GM18861 (cell line): ENCODE measurements around the gene PCSK6.

Source experiments
- ATAC-seq: cut with Tn5 transposase; IDR thresholded peaks from one replicate; pipeline ENCODE4 v1.9.1; 2021; ENCODE audit not compliant: unreplicated experiment

The PCSK6 gene

DNA sequence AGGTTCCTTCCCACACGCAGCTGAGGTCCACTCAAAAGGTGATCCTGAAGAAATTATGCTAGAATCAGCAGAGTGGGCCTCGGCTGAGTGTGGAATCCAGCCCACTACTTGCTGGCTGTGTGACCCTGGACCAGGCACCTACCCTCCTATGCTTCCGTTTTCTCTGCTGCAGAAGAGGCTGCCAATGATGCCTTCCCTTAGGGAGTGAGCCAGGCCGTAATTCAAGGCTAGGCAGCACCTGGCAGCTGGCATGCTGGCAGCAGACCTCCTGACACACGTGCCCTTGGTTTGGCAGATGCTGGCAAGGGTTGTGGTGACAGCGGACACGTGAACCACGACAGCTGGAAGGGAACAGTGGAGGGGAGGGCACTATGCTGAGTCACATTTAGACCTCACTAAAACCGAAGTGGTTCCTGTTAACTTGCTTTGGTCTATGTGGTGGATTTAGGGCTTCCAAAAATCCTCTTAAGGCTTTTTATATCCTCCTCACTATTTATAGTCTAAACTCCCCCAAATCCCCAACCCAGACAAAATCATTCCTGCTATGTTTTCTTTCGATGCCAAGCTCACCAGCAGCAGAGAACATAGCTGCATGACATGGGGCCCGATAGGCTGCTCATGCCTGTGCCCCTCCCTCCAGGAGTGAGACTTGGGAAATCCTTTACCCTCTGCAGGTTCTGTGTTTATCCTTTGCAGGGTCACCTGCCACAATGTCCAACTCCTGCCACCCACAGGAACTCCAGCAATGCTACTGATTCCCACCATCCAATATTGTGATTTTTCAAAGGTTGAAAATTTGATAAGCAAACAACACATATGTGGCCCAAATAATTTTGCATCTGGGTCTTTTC lies 10.6 kb upstream of the PCSK6 start:
- ATAC-seq: peak; percentile 87

DNA sequence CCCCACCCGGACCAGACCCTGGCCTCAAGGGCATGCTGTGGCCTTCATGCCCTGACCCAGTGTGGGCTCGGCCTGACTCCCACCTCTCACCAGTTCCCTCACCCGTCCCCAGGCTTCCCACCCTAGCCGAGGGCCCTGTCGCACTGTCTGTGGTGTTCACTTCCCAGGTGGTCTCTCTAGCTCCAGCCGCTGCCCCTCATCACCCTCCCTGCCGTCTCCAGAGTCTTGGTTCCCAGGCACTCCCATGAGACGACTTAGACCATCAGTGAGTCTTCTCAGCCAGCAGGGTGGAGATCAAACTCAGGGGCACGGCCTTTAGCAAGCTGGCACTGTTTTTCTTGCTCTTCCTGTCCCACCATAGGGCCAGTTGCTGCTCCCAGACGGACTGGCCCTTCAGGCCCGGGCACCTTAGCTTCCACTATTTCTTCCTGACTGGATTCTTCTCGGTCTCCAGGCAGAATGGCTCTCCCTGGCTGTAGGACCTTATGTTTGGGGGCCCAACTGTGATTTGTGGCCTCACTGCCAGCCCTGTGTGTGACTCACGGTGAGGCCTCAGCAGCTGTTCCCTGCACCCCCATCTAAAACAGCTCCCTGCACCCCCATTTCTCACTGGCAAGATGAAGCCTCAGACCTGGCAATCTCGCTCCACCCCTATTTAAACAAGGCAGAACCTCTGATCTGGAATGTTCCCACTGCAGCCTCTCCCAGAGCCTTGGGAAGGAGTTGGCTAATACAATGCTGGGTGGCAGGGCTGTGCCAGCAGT lies 9.4 kb upstream of the PCSK6 start:
- ATAC-seq: no peak

DNA sequence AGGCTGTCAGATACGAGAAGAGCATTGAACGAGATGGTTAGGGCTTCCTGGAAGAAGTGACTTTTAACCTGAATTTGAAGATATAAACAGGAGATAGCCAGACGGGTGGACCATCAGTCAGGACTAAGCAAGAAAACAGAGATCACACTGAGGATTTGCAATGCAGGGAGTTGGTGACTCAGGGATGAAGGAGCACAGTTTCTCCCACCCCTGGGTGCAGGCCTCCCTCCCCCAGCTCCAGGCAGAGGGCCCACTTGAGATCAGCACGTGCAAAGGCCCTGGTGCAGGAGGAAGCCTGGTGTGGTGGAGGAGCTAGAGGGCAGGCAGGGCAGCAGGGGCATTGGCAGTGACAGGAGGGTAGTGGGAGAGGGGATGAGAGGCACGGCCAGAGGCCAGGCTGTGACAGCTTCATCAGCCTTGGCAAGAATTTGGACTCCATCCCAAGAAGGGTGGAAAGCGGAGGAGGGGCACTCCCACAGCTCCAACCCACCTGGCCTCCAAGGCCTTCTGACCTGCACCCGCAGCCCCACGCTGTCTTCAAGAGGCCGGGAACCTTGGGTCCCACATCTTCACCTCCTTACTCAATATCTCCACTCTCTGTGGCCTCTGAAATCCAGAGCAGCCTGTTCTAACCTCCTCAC lies 8.7 kb upstream of the PCSK6 start:
- ATAC-seq: no peak

DNA sequence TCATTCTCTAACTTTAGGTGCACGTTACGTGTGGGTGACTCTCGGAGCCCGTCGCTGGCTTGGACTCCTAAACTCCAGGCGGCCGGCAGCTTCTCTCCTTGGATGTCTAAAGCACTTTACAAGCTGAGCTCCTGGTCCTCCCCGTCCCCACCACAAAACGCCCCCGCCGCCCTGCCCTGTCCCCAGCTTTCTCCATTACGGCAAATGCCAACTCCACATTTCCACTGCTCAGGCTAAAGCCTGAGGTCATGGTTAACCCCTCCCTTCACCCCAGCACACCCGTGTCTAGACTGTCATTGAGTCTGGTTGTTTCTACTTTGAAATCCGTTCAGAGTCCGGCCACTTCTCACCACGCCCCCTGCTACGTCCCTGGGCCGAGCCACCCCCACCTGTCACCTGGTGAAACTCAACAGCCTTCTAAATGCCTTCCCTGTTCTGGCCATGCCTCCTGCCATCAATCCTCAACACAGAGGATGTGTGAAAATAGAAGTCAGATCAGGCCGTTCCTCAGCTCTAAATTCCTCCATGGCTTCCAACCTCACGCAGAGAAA lies 8.1 kb upstream of the PCSK6 start:
- no peak for ATAC-seq

DNA sequence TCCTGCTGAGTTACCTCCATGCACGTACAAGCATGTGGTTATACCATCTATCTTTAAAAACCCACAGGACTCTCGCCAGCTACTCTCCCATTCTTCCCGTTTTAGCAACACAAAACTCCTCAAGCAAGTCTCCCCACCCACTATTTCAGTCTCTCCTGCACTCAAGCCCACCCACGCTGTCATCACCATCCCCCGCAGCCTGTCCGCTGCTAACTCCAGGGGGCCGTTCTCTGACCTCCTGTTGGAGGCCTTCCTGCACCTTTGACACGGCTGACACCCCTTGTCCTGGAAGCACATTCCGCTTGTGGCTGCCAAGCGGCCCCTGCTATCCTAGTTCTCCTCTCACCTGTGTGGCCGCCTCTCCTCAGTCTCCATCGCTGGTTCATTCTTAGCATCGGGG lies 7.5 kb upstream of the PCSK6 start:
- ATAC-seq: no peak

DNA sequence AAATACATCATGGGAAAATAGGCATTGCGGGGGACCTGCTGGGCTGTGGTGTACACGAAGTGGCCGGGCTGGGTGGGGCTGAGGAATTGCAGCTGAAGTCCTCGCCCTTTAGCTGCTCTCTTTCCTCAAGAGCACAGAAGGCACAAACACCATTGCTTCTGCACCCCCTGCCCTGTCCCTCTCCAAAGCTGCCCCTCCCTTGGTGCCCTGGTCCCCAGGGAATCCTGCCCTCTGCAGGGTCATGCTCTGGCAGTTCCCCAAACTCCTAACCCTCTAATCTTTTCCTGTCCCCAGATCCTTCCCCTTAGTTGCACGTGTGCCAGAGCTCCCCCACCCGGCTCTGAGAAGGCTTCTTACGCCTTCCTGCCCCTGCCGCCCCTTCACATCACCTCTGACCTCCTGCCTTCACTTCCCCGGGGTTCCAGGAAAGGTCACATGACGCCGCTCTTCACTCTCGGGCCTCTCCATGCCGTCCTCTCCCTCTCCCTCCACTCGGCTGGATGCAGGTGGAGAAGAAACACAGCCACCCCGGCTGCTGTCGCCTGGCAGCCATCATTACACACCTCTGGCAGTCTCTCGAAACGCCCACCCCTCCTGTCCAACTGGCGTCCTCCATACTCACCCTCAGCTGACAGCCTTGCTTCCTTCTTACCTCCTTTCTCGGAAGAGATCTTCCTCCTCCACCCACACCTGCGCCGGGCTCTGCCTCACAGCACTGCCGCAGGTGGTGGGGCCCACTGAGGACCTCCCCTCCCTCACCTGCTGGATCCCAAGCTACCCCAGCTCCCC lies 6.9 kb upstream of the PCSK6 start:
- no peak for ATAC-seq

DNA sequence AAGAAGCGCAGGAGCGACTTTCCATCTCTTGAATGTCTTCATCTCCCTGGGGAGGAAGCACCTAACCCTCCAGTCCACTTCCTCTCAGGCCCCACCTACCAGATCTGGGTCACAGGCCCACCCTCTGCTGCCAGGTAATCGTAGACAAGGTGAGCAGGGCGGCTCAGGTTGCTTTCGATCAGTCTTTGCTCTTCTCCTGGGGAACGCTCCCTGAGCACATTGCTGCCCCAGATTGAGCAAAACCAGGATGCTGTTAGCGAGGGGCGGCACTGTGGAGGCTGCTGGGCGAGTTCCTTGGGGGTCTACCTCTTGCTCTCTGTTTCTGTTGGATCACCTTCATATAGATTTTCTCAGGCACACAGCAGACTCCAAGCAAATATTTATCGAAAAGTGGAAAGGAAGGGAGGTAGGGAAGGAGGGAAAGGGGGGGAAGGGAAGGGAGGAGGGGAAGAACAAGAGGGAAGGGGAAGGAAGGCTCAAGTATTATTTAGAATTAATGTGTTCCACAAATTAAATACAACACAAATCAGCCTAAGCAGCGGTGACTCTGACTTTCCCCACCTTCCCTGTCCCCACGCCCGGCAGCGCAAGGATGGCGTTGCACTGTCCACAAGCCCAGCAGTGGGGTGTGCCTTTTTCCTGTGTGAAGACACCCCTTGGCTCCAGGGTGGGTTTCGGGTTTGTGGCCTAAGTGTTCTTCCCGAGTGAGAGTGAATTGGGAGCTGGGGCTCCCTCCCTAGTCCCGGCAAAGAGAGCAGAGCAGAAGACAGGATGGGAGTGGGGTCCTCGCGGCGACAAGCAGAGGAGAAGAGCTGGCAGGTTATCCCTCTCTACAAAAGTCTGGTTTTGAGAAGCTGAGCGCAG lies 6.1 kb upstream of the PCSK6 start:
- ATAC-seq: no peak

DNA sequence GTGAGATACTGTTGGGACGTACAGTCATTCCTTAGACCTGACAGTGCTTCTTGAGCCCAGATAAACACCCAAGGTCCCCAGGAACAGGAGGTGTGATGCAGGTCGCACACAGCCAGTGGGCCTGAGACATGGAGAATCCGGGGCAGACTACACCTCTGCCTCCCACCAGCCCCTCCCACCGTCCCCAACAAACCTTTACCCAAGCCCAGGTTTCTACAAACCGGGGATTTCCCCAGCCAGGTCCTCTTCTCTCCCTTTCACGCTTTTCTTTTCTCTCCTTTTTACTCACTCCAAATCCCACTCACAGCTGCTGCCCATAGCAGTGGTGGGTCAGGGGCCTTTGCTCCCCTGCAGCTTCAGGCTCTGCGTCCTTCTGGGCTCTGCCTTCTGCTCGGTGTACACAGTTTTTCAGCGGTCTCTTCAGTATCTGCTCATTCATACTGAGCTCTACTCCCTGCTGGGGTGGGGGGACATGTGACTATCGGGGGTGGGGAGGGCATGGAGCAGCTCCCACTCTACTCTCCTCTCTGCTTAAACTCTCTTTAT lies 4.8 kb upstream of the PCSK6 start:
- ATAC-seq: no peak

DNA sequence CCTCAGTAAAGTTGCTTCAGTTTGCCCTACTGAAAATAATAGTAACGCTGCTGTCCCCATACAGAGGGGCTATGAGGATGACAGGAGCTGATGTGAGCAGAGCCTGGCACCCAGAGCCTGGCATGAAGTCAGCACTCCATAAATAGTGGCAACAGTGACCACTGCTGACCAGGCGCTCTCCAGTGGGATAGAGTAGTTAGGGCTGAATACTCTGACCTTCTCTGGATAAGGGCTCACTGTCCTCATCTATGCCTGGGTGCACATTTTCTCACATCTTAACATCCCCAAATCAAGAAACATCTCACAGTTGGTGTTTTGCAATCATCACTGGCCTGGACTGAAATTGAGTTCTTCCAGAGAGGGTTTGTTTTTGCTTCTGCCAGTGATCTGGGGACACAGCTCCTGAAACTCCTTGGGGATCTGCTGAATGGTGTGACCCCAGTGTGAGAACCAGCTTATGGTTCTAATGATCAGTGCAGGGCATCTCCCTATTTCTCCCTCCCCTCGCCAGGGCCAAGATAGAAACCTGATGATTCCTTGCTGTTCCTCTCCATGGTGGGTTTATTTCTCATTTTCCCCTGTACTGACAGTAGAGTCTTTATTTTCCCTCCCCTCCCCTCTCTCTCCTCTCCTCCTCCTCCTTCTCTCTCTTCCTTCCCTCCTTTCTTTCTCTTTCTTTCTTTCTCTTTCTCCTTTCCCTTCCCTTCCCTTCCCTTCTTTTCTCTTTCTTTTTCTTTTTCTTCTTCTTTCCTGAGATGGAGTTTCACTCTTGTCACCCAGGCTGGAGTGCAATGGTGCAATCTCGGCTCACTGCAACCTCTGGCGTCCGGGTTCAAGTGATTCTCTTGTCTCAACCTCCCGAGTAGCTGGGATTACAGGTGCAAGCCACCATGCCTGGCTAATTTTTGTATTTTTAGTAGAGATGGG lies 3.5 kb upstream of the PCSK6 start:
- no peak for ATAC-seq

DNA sequence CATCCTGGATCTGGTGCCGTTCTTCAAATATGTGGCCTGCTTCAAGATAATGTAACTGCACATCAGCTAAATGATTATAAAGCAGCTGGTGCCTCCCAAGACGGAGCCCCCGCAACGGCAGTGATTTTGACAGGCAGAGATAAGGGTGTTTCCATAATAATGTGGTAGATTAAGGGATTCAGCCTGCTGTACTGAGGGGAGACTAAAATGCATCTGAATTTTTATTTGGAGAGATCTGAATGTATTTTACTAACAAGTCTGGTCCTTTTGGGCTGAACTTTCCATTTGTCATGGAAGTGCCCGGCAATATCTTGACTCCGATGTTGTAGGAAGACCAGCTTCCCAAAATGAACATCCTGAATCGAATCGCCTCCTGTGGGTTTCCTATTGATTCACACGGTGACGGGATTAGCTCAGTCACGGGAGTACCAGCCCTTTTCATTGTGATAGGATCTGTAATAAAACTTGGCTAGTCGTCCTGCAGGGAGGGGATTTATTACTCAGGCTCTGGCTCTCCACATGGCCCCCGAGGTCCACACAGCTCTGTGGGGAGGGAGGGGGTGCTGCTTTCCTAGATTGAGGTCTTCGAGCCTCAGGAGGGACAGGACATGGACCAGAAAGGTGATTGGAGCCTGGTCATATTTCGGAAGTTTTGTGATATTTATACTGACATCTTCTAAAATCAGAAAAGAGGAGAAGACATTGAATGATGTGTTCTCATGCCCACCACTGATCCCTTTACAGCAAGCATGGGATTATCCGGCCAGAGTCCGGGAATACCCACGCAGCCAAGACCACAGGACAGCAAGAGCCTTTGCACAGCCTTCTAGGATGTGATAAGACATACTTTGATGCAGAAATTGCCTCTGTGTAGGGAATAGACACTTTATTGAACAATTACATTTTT lies 2.5 kb upstream of the PCSK6 start:
- ATAC-seq: no peak

DNA sequence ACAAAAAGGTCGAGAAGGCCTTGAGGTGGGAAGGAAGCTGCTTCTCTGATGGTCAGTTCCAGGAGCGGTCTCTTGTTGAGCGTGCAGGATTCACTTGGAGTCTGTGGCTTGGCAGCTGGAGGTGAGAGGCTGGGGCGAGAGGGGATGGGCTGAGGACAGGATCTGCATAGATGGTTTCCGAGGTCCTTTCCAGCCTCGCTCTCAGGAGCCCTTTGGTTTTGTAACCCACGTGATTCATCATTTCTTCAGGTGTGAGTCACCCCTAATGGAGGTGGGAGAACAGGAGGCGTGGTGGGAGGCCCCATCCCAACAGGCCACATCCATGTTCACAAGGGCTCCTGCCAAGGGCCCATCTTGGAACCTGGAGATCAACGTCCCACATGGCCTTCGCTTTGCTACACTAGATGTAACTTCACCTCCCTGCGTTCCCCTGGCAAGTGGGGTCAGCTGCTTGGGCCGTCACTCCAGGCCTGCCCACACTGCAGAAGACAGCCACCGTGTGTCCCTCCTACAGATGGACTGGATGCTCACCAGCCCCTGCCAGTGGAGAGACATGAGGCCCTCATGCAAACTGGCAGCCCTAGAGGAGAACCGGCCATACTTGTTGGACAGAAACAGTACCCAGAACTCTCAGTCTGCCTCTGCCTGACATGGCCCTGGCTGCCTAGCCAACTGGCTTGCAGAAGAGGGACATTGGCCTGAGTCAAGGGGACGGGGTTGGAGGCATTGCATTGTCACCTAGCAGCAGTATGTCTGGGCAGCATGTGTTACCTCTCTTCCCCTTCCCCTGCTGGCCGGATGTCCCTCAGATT lies 1.6 kb upstream of the PCSK6 start:
- no peak for ATAC-seq

DNA sequence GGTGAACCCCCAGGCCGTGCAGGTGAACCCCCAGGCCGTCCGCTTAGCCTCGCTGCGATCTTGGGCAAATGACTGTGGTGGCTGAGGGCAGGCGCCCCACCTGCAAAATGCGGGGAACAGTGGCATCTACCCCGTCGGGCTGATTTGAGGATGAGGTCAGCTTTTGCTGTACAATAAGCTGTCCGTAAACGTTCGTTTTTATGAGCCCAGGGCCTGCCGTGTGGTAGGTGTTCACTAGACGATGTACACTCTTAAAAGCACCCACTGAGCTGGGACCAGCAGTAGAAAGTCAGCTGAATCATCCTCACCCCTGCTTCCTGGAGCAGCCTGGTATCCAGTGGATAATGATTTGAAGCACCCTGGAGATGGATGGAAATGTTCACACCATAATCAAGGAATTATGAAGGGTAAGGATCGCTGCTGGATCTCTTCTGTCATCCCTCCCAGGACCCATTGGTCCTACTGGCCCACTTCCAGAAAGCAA lies 943 bp upstream of the PCSK6 start:
- ATAC-seq: no peak

DNA sequence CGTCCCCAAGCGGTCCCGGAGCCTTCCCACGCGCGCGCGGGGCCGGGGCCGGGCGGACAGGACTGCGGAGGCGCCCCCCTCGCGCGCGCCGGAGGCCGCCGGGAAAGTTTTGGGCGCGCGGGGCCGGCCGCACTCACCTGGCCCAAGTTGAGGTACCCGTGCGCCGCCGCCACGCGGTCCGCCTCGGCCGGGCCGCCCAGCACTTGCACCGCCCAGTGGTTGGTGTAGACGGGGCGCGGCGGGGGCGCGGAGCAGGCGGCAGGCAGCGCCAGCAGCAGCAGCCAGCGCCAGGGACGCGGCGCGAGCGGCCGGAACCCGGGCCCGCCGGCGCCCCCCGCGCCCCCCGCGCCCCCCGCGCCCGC lies 289 bp downstream of the PCSK6 start:
- ATAC-seq: no peak

DNA sequence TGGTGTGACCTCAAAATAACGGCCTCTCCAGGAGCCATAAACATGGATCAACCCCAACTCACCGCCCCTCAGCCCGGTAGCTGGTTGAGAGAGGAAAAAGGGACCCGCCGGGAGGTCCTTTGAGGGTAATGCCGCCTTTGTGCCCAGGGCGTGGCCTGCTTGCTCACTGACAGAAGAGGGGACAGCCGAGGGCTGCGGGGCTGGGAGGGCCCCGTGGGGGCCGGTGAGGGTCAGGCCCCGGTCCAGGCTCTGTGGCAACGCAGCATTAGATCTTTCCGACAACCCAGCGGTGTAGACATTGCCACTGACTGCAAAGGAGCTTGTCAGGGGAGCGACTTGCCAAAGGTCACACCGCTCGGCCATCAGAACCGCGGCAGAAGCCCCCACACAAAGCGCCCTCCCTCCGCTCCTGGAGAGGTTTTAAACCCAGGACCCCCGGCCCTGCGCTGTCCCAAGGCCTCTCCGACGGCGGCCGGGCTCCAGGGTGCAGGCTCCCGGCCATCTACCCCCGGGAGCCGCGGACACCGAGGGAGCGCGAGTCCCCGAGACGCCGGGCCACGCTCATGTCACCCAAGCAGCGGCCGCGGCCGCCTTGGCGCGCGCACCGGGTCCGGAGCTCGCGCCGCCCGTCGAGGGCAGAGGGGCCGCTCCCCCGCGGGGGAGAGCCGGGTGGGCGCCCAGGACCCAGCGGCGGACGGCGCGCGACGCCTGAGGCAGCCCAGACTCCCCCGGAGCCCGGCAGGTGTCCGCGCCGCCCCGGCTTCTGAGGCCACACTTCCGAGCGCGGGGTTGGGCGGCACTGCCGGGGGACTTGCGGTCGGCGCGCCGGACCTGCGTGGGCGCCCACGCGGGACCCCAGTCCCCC lies 975 bp downstream of the PCSK6 start:
- ATAC-seq: no peak

DNA sequence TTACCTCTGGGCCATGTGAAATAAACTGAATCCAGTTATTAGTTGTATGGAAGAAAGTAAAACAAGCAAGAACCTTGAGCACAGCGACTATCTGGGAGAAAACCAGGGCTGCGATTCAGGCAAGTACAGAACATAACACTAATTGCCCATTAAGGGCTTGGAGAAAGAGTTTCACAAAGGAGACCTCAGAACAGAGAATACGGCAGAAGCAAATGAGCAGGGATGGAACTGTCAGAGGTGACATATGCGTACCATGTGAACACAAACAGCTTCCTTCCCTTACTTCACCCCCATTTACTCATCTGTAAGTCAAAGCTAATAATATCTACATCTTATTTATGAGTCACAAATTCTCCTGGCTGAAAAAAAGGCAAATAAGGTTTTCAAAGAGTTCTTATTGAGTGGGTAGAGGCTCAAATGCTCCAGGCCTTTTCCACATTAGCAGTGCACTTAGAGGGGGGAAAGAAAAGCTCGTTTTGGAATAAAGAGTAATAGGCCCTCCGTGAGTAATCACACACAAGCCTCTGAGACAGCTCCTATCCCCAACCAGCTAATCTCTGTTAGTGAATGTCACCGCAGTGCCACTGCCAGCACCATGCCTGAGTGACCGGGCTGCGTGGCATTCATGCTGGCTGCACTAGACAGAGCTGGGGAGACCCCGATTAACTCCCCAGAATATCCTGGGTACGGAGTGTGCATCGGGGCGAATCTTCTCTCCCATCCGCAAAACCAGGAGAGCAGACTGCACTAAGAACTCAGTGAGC lies 2.6 kb downstream of the PCSK6 start:
- ATAC-seq: no peak
